SK-N-SH (cell line): ENCODE data around the gene C3orf22.

Experiments used
- ELF1 ChIP-seq: IDR thresholded peaks from 2 replicates; pipeline ENCODE4 v1.4.0; 2012
- SMC3 ChIP-seq: IDR thresholded peaks from 2 replicates; pipeline ENCODE4 v1.6.1; 2012; ENCODE audit warnings: low read depth, low read length, improper control_type of control experiment
- TF ChIP-seq, protein P1 (sequence below): fragments of 200-600 bp; sonication (generic); IDR thresholded peaks from 2 replicates; pipeline ENCODE4 v1.6.1; 2017; ENCODE audit warnings: antibody characterized with exemption, mild to moderate bottlenecking, moderate library complexity
- TF ChIP-seq, protein P2 (sequence below): IDR thresholded peaks from 2 replicates; pipeline ENCODE4 v1.6.1; 2012; ENCODE audit warnings: mild to moderate bottlenecking, low read depth, low read length, moderate library complexity

DNA sequence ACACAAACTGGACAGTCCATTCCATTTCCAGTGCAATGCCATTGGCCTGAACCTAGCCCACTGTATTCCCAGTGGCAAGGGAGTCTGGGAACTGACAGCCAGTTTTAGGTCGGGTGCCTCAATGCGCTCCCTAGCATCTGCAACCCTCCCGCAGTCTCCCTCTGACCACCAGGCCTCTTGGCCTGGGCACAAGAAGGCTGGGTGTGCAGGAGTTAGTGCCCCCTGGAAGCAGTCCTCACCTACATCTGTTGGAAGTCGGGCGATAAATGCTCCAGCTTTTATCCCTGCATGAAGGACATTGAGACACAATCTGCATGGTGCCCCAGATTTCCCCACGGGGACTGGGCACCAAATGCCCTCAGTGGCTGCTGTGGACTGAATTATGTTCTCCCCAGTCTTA, 12.7 kb downstream of the C3orf22 start:
- TF ChIP-seq, protein P1, sequence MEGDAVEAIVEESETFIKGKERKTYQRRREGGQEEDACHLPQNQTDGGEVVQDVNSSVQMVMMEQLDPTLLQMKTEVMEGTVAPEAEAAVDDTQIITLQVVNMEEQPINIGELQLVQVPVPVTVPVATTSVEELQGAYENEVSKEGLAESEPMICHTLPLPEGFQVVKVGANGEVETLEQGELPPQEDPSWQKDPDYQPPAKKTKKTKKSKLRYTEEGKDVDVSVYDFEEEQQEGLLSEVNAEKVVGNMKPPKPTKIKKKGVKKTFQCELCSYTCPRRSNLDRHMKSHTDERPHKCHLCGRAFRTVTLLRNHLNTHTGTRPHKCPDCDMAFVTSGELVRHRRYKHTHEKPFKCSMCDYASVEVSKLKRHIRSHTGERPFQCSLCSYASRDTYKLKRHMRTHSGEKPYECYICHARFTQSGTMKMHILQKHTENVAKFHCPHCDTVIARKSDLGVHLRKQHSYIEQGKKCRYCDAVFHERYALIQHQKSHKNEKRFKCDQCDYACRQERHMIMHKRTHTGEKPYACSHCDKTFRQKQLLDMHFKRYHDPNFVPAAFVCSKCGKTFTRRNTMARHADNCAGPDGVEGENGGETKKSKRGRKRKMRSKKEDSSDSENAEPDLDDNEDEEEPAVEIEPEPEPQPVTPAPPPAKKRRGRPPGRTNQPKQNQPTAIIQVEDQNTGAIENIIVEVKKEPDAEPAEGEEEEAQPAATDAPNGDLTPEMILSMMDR: no peak
- TF ChIP-seq, protein P2, sequence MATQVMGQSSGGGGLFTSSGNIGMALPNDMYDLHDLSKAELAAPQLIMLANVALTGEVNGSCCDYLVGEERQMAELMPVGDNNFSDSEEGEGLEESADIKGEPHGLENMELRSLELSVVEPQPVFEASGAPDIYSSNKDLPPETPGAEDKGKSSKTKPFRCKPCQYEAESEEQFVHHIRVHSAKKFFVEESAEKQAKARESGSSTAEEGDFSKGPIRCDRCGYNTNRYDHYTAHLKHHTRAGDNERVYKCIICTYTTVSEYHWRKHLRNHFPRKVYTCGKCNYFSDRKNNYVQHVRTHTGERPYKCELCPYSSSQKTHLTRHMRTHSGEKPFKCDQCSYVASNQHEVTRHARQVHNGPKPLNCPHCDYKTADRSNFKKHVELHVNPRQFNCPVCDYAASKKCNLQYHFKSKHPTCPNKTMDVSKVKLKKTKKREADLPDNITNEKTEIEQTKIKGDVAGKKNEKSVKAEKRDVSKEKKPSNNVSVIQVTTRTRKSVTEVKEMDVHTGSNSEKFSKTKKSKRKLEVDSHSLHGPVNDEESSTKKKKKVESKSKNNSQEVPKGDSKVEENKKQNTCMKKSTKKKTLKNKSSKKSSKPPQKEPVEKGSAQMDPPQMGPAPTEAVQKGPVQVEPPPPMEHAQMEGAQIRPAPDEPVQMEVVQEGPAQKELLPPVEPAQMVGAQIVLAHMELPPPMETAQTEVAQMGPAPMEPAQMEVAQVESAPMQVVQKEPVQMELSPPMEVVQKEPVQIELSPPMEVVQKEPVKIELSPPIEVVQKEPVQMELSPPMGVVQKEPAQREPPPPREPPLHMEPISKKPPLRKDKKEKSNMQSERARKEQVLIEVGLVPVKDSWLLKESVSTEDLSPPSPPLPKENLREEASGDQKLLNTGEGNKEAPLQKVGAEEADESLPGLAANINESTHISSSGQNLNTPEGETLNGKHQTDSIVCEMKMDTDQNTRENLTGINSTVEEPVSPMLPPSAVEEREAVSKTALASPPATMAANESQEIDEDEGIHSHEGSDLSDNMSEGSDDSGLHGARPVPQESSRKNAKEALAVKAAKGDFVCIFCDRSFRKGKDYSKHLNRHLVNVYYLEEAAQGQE: no peak
- no peak for TF ChIP-seq ELF1
- no peak for TF ChIP-seq SMC3
